Heart left ventricle (tissue), 16 donors: ENCODE data around the gene PIK3R6. TPM values are rescaled to one million over a fixed set of nuclear protein-coding genes. Genes with fewer than 3 reads are reported as not detected.

Experiments used
- ATAC-seq, 4 donors: fragments of 200-7000 bp; cut with Tn5 transposase; one replicate each; pipeline ENCODE4 v1.9.1; 2020 to 2022; ENCODE audit warnings: moderate library complexity in 4 of 4, mild to moderate bottlenecking in 3 of 4, moderate number of reproducible peaks in 1 of 4
- DNase-seq, 5 donors: peaks; one replicate each; pipeline ENCODE4 v3.0.0-alpha.2; 2020
- H3K27ac ChIP-seq, 12 donors: fragments of 200-600 bp; sonication (generic) in 4 of 12; one replicate each; pipeline versions ENCODE4 v1.5.0 to v1.8.0; 2016 to 2022; ENCODE audit warnings: mild to moderate bottlenecking in 2 of 12
- H3K27me3 ChIP-seq, 9 donors: fragments of 200-600 bp; sonication (generic) in 2 of 9; one replicate each; pipeline versions ENCODE4 v1.5.1 to v1.8.0; 2016 to 2022; ENCODE audit warnings: mild to moderate bottlenecking in 3 of 9
- H3K36me3 ChIP-seq, 9 donors: fragments of 200-600 bp; sonication (generic) in 2 of 9; one replicate each; pipeline versions ENCODE4 v1.5.0 to v1.8.0; 2018 to 2022; ENCODE audit warnings: mild to moderate bottlenecking in 2 of 9
- H3K4me1 ChIP-seq, 12 donors: fragments of 200-600 bp; sonication (generic) in 4 of 12; one replicate each; pipeline versions ENCODE4 v1.5.0 to v1.8.0; 2016 to 2022; ENCODE audit warnings: mild to moderate bottlenecking in 3 of 12
- H3K4me3 ChIP-seq, 12 donors: fragments of 200-600 bp; sonication (generic) in 4 of 12; one replicate each; pipeline versions ENCODE4 v1.5.0 to v1.8.0; 2017 to 2022; ENCODE audit warnings: mild to moderate bottlenecking in 9 of 12, moderate library complexity in 4 of 12
- H3K9me3 ChIP-seq, 12 donors: fragments of 200-600 bp; sonication (generic) in 4 of 12; one replicate each; pipeline versions ENCODE4 v1.5.0 to v1.8.0; 2016 to 2022; ENCODE audit warnings: mild to moderate bottlenecking in 1 of 12
- CTCF ChIP-seq, 12 donors: fragments of 200-600 bp; sonication (generic) in 4 of 12; IDR thresholded peaks; one replicate each; pipeline versions ENCODE4 v1.5.0 to v1.8.0; 2018 to 2022; ENCODE audit warnings: antibody characterized with exemption in 12 of 12, mild to moderate bottlenecking in 5 of 12
- POLR2A ChIP-seq, 2 donors: fragments of 450-650 bp; IDR thresholded peaks; one replicate each; pipeline ENCODE4 v1.6.1; 2017; ENCODE audit warnings: antibody characterized with exemption in 2 of 2, mild to moderate bottlenecking in 2 of 2, moderate library complexity in 2 of 2
- WGBS, 4 donors: extraction: QIAGEN DNeasy Blood & Tissue Kit in 2 of 4; methylation state at CpG; one replicate each; pipeline versions ENCODE4 v1.1.5 to v1.1.7; 2013 to 2018; 5-methylcytosine and 5-hydroxymethylcytosine counted together
- intact Hi-C, 10 donors: fragments of 100-400 bp; cut with DNase I; formaldehyde crosslinking; loops; one replicate each; pipeline versions ENCODE4 v1.11.1 to v1.14.2; 2022
- polyA plus RNA-seq, 2 donors: library from polyadenylated mRNA; stranded (reverse); fragments of 200-250 nt; gene quantifications; one replicate each; pipeline ENCODE4 v1.2.3, GENCODE V29; 2013
- total RNA-seq, 9 donors: library from RNA; depleted of rRNA in 2 of 9; stranded (reverse); fragments of >200 nt in 2 of 9; fragmentation: NEBNext Ultra II Directional in 3 of 9; extraction: Animal tissue kit (Norgen Biotek cat#: 25700) in 3 of 9; gene quantifications; one replicate each; pipeline versions ENCODE4 v1.1.0 to v1.2.4, GENCODE V29; 2016 to 2023
- donor health status: ischemic (EF 13 %, LVEDD 7.1; RV severe dilation, severe dysfunction).
- donor health status: healthy with polysubstance abuse.
- donor health status: DM: no; HTN: yes; CAD: no.
- donor health status: DM: no; HTN: no; CAD: no.
- donor health status: ischemic (EF 25% LVEDD 6.9; RV normal size, moderate dysfunction).
- donor health status: ischemic (EF 25% LVEDD 5.7; RV mildly dilated, moderate dysfunction).
- donor health status: healthy.
- donor health status: DM: yes; HTN: yes; CAD: no.
- donor health status: ischemic (EF 35%, LVEDD 5.7; RV mildly dilated, moderate dysfunction).
- donor health status: nonischemic (EF 11% LVEDD 7.7; RV severe dilation, severe dysfunction).
- donor health status: DM: yes; HTN: yes; CAD: no.
- donor health status: PGD.
- donor health status: ischemic (EF 29% LVEDD 5.4; RV normal size, mild dysfunction).
- donor health status: nonischemic (EF 23%, LVEDD 6.1; RV moderate dilation, normal function).

Gene PIK3R6
- total and polyA plus RNA-seq, 11 donors: 0.21 to 5.4 (median 1.0) TPM

GRCh38 chr17:8803531-8804420, 63.7 kb downstream of the PIK3R6 start:
- no peak for DNase-seq
- H3K27ac ChIP-seq: no peak overlapping the region
- H3K27me3 ChIP-seq: peaks cover 0 to 8% (median 2%) of the 10 kb centered on the region in 9 donors
- intact Hi-C loops: loop anchor here in 8 of 10 donors (5.0 to 10.0 kb wide), 4 partner anchors 79 to 711 kb away; no protein-coding TSS in a partner anchor
- H3K9me3 ChIP-seq: peaks cover 0 to 4% (median 0%) of the 10 kb centered on the region in 12 donors
- TF ChIP-seq POLR2A (IDR thresholded peaks at IDR 0.05) (no peak), CTCF (IDR thresholded peaks at IDR 0.05) (peak in 1 of 12 donors; percentile 9)
- no peaks in the 10 kb centered on the region for H3K36me3 ChIP-seq
- 72 to 83% (median 79%) methylated on average over 17 to 19 of the region's 19 CpGs for WGBS, 4 donors
- ATAC-seq: peak in 3 of 4 donors; percentile 58 to 68 (median 59)
- H3K4me3 ChIP-seq: no peak overlapping the region
- peaks cover 0 to 16% (median 0%) of the 10 kb centered on the region in 12 donors for H3K4me1 ChIP-seq

- Histone ChIP-seq H3K36me3 (no peaks in the 10 kb centered on the region), H3K27ac (no peak overlapping the region), H3K27me3 (peaks cover 0 to 9% (median 2%) of the 10 kb centered on the region in 9 donors), H3K4me1 (peaks cover 0 to 13% (median 0%) of the 10 kb centered on the region in 12 donors), H3K4me3 (no peak overlapping the region), H3K9me3 (no peaks in the 10 kb centered on the region)
- ATAC-seq (no peak), DNase-seq (no peak)
- intact Hi-C loops: loop anchor here in 8 of 10 donors (5.0 to 10.0 kb wide), 4 partner anchors 81 to 714 kb away; no protein-coding TSS in a partner anchor
- TF ChIP-seq POLR2A (IDR thresholded peaks at IDR 0.05) (no peak), CTCF (IDR thresholded peaks at IDR 0.05) (no peak)
- WGBS, 4 donors: 92 to 97% (median 93%) methylated on average over 3 to 6 of the region's 6 CpGs
These were observed 66.2 kb downstream of the PIK3R6 start for GRCh38 chr17:8801135-8801840.

GRCh38 chr17:8800656-8801055, 66.8 kb downstream of the PIK3R6 start:
- Histone ChIP-seq H3K27me3 (peaks cover 0 to 9% (median 2%) of the 10 kb centered on the region in 9 donors), H3K4me3 (no peak overlapping the region), H3K4me1 (peaks cover 0 to 13% (median 0%) of the 10 kb centered on the region in 12 donors), H3K36me3 (no peaks in the 10 kb centered on the region), H3K27ac (no peak overlapping the region), H3K9me3 (no peaks in the 10 kb centered on the region)
- DNase-seq: no peak
- WGBS, 4 donors: 74 to 100% (median 90%) methylated on average over 2 of the region's 2 CpGs
- intact Hi-C loops: loop anchor here in 8 of 10 donors (5.0 to 10.0 kb wide), 4 partner anchors 82 to 714 kb away; no protein-coding TSS in a partner anchor
- TF ChIP-seq POLR2A (IDR thresholded peaks at IDR 0.05) (no peak), CTCF (IDR thresholded peaks at IDR 0.05) (no peak)
- no peak for ATAC-seq
